Measurements from ENCODE around the gene GREB1. TPM values are rescaled to one million over a fixed set of nuclear protein-coding genes. Genes with fewer than 3 reads are reported as not detected.

The GREB1 gene
- total RNA-seq, 4 donors from 2014 or later: 0.20 to 2.6 (median 1.5) TPM

DNA sequence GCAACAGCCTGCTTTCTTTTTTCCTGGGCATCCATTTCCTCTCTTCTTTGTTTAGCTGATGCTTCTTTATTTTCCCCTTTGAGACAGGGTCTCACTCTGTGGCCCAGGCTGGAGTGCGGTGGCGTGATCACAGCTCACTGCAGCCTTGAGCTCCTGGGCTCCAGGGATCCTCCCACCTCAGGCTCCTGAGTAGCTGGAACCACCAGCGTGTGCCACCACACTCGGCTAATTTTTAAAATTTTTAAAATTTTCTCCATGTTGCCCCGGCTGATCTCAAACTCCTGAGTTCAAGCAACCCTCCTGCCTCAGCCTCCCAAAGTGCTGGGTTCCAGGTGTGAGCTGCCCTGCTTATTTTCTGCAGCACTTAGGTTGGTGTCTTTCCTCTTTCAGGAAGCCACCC, 77.4 kb downstream of the GREB1 start:
- in situ Hi-C loops (cut with MboI; ENCODE audit: low pct_ligation_motif_present in 1 of 4, low pct_unique_long_range_greater_than_20kb in 1 of 4, low sequenced_read_pairs in 3 of 4) (no loop called here), intact Hi-C loops (cut with DNase I; ENCODE audit: low total_unique reads) (no loop called here)
- no peak overlapping the region for H3K4me3 ChIP-seq
- no peak for DNase-seq
- no peaks in the 10 kb centered on the region for H3K4me1 ChIP-seq
- no peaks in the 10 kb centered on the region for H3K9me3 ChIP-seq
- no peaks in the 10 kb centered on the region for H3K27me3 ChIP-seq
- no peaks in the 10 kb centered on the region for H3K36me3 ChIP-seq
- WGBS, 2 donors (ENCODE audit: low coverage in 1 of 2): 96 to 100% methylated on average over 4 to 5 of the region's 5 CpGs
- TF ChIP-seq POLR2AphosphoS5 (IDR thresholded peaks at IDR 0.05) (no peak), EP300 (IDR thresholded peaks at IDR 0.05; ENCODE audit: low read depth) (no peak), POLR2A (IDR thresholded peaks at IDR 0.05) (no peak)
- TF ChIP-seq, protein P1, sequence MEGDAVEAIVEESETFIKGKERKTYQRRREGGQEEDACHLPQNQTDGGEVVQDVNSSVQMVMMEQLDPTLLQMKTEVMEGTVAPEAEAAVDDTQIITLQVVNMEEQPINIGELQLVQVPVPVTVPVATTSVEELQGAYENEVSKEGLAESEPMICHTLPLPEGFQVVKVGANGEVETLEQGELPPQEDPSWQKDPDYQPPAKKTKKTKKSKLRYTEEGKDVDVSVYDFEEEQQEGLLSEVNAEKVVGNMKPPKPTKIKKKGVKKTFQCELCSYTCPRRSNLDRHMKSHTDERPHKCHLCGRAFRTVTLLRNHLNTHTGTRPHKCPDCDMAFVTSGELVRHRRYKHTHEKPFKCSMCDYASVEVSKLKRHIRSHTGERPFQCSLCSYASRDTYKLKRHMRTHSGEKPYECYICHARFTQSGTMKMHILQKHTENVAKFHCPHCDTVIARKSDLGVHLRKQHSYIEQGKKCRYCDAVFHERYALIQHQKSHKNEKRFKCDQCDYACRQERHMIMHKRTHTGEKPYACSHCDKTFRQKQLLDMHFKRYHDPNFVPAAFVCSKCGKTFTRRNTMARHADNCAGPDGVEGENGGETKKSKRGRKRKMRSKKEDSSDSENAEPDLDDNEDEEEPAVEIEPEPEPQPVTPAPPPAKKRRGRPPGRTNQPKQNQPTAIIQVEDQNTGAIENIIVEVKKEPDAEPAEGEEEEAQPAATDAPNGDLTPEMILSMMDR (IDR thresholded peaks at IDR 0.05): no peak
- no peak overlapping the region for H3K27ac ChIP-seq

DNA sequence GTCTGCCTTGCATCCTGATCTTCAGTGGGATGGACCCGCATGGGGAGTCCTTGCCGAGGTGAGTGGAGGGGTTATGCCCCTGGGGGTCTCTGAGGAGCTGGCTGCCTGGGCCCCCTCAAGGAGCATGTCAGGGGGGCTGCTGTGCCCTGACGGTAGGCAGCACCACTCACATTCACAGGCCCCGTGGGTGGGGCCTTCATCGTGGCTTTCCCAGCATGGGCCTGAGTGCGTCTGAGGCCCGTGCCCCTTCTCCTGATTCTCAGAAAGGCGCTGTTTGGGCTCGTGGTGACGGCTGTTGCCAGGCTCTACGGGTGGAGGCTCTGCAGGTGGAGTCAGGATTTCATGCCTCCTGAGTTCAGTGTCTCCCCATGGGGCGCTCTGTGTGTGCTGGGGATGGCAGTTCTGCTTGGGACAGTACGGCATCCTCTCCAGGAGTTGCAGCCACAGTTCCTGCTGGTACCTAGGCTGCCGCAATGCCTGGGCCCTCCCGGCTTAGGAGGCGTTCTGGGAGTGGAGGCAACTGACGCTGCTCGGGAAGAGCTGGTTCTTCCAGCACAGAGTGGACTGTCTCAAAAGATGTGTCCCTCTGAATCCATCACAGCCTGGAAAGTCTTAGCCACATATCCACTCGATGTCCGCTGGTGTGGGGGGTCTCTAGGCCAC, 78.8 kb downstream of the GREB1 start:
- Histone ChIP-seq H3K4me3 (no peak overlapping the region), H3K9me3 (no peaks in the 10 kb centered on the region), H3K4me1 (no peaks in the 10 kb centered on the region), H3K27ac (no peak overlapping the region), H3K36me3 (no peaks in the 10 kb centered on the region), H3K27me3 (no peaks in the 10 kb centered on the region)
- in situ Hi-C loops (cut with MboI; ENCODE audit: low pct_ligation_motif_present in 1 of 4, low pct_unique_long_range_greater_than_20kb in 1 of 4, low sequenced_read_pairs in 3 of 4) (no loop called here), intact Hi-C loops (cut with DNase I; ENCODE audit: low total_unique reads) (no loop called here)
- 81% methylated on average over 20 of the region's 20 CpGs; no CpG with 5 or more reads in 1 of the 2 donors for WGBS, 2 donors (ENCODE audit: low coverage in 1 of 2)
- TF ChIP-seq, protein P1 (IDR thresholded peaks at IDR 0.05): no peak
- TF ChIP-seq EP300 (IDR thresholded peaks at IDR 0.05; ENCODE audit: low read depth) (no peak), POLR2A (IDR thresholded peaks at IDR 0.05) (no peak), POLR2AphosphoS5 (IDR thresholded peaks at IDR 0.05) (no peak)
- DNase-seq: no peak

DNA sequence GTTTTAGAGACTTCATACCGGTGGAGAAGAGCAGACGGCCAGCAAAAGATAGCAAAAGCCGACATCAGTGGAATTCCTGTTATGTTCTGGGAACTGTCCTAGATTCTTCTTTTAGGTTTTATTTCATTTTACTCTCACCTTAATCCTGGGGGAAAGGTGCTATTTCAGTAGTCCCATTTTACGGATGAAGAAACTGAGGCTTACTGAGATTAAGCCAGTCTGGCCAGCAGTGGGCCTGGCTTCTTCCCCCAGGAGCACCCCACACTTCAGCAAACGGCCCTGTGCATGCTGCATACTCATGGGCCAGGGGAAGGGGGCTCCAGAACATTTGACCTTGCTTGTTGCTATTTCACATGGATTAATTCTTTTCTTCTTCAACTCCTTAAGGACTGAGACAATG, 79.5 kb downstream of the GREB1 start:
- no peaks in the 10 kb centered on the region for H3K36me3 ChIP-seq
- no peak for DNase-seq
- intact Hi-C loops (cut with DNase I; ENCODE audit: low total_unique reads) (no loop called here), in situ Hi-C loops (cut with MboI; ENCODE audit: low pct_ligation_motif_present in 1 of 4, low pct_unique_long_range_greater_than_20kb in 1 of 4, low sequenced_read_pairs in 3 of 4) (no loop called here)
- WGBS, 2 donors (ENCODE audit: low coverage in 1 of 2): 60 to 78% methylated on average over 1 to 5 of the region's 5 CpGs
- no peaks in the 10 kb centered on the region for H3K27me3 ChIP-seq
- no peaks in the 10 kb centered on the region for H3K9me3 ChIP-seq
- no peak overlapping the region for H3K27ac ChIP-seq
- TF ChIP-seq, protein P1 (IDR thresholded peaks at IDR 0.05): no peak
- TF ChIP-seq POLR2A (IDR thresholded peaks at IDR 0.05) (no peak), EP300 (IDR thresholded peaks at IDR 0.05; ENCODE audit: low read depth) (no peak), POLR2AphosphoS5 (IDR thresholded peaks at IDR 0.05) (no peak)
- no peaks in the 10 kb centered on the region for H3K4me1 ChIP-seq
- H3K4me3 ChIP-seq: no peak overlapping the region

DNA sequence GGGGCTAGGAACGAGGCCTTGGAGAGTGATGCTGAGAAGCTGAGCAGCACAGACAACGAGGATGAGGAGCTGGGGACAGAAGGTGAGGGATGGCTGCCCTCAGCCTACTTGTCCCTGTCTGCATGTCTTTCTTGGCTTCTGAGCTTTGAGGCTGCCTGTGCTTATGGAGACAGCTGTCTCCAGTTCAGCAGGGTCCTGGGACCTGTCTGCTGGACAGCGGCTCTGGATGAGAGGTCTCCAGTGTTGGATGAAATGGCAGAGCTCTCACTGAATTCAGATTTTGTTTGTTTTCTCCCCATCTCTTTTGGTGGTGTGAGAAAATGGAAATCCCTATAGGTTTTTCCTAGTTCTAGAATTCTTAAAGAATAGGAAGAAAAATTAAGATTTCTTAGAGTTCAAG, 81.4 kb downstream of the GREB1 start:
- H3K27ac ChIP-seq: no peak overlapping the region
- no peaks in the 10 kb centered on the region for H3K9me3 ChIP-seq
- H3K4me3 ChIP-seq: no peak overlapping the region
- no peak for DNase-seq
- intact Hi-C loops (cut with DNase I; ENCODE audit: low total_unique reads) (no loop called here), in situ Hi-C loops (cut with MboI; ENCODE audit: low pct_ligation_motif_present in 1 of 4, low pct_unique_long_range_greater_than_20kb in 1 of 4, low sequenced_read_pairs in 3 of 4) (no loop called here)
- 79% methylated on average over 3 of the region's 3 CpGs; no CpG with 5 or more reads in 1 of the 2 donors for WGBS, 2 donors (ENCODE audit: low coverage in 1 of 2)
- no peaks in the 10 kb centered on the region for H3K27me3 ChIP-seq
- no peaks in the 10 kb centered on the region for H3K36me3 ChIP-seq
- TF ChIP-seq POLR2A (IDR thresholded peaks at IDR 0.05) (no peak), EP300 (IDR thresholded peaks at IDR 0.05; ENCODE audit: low read depth) (no peak), POLR2AphosphoS5 (IDR thresholded peaks at IDR 0.05) (no peak)
- TF ChIP-seq, protein P1 (IDR thresholded peaks at IDR 0.05): no peak
- H3K4me1 ChIP-seq: no peaks in the 10 kb centered on the region
